HL-60/S4 (cell line): ENCODE measurements around the gene AFAP1L2.

ENCODE experiments used
- in situ Hi-C: fragments of 300-500 bp; cut with MboI; formaldehyde crosslinking; loops from 2 replicates; pipeline ENCODE4 v1.14.3; 2022; ENCODE audit warnings: low sequenced_read_pairs

AFAP1L2 gene

GRCh38 chr10:114392112-114392835 is 12.0 kb downstream of the AFAP1L2 start:
- in situ Hi-C loops, result no loop called here

GRCh38 chr10:114391599-114391998 is 12.7 kb downstream of the AFAP1L2 start:
- in situ Hi-C loops, result no loop called here

GRCh38 chr10:114389426-114389825 is 14.9 kb downstream of the AFAP1L2 start:
- in situ Hi-C loops, result no loop called here

GRCh38 chr10:114388275-114388674 is 16.0 kb downstream of the AFAP1L2 start:
- in situ Hi-C loops, result no loop called here

- in situ Hi-C loops, result no loop called here
These were observed 16.5 kb downstream of the AFAP1L2 start for GRCh38 chr10:114387784-114388183.

- in situ Hi-C loops, result no loop called here
These were observed 17.9 kb downstream of the AFAP1L2 start for GRCh38 chr10:114386452-114386851.

- in situ Hi-C loops, result no loop called here
These were observed 18.7 kb downstream of the AFAP1L2 start for GRCh38 chr10:114385557-114385956.

GRCh38 chr10:114384601-114385000 is 19.7 kb downstream of the AFAP1L2 start:
- in situ Hi-C loops, result no loop called here

GRCh38 chr10:114384181-114384580 is 20.1 kb downstream of the AFAP1L2 start:
- in situ Hi-C loops, result no loop called here

- in situ Hi-C loops, result no loop called here
These were observed 23.5 kb downstream of the AFAP1L2 start for GRCh38 chr10:114380797-114381196.

GRCh38 chr10:114380060-114380459 is 24.2 kb downstream of the AFAP1L2 start:
- in situ Hi-C loops, result no loop called here

GRCh38 chr10:114379631-114380041 is 24.7 kb downstream of the AFAP1L2 start:
- in situ Hi-C loops, result no loop called here

- in situ Hi-C loops, result no loop called here
These were observed 27.8 kb downstream of the AFAP1L2 start for GRCh38 chr10:114376523-114376922.

- in situ Hi-C loops, result no loop called here
These were observed 29.3 kb downstream of the AFAP1L2 start for GRCh38 chr10:114375047-114375446.

- in situ Hi-C loops, result no loop called here
These were observed 30.1 kb downstream of the AFAP1L2 start for GRCh38 chr10:114374053-114374791.

- in situ Hi-C loops, result no loop called here
These were observed 30.7 kb downstream of the AFAP1L2 start for GRCh38 chr10:114373631-114374030.

- in situ Hi-C loops, result no loop called here
These were observed 31.3 kb downstream of the AFAP1L2 start for GRCh38 chr10:114372995-114373394.

- in situ Hi-C loops, result no loop called here
These were observed 32.1 kb downstream of the AFAP1L2 start for GRCh38 chr10:114372179-114372578.

- in situ Hi-C loops, result no loop called here
These were observed 33.3 kb downstream of the AFAP1L2 start for GRCh38 chr10:114370966-114371365.

- in situ Hi-C loops, result no loop called here
These were observed 34.1 kb downstream of the AFAP1L2 start for GRCh38 chr10:114370199-114370598.

GRCh38 chr10:114368057-114368391 is 36.3 kb downstream of the AFAP1L2 start:
- in situ Hi-C loops, result no loop called here

GRCh38 chr10:114367351-114368056 is 36.8 kb downstream of the AFAP1L2 start:
- in situ Hi-C loops, result no loop called here
